ENCODE data around the gene CCDC24. TPM values are rescaled to one million over a fixed set of nuclear protein-coding genes. Genes with fewer than 3 reads are reported as not detected.

Gene CCDC24
- polyA plus RNA-seq (ENCODE audit: insufficient read length) = 1.9 TPM

DNA sequence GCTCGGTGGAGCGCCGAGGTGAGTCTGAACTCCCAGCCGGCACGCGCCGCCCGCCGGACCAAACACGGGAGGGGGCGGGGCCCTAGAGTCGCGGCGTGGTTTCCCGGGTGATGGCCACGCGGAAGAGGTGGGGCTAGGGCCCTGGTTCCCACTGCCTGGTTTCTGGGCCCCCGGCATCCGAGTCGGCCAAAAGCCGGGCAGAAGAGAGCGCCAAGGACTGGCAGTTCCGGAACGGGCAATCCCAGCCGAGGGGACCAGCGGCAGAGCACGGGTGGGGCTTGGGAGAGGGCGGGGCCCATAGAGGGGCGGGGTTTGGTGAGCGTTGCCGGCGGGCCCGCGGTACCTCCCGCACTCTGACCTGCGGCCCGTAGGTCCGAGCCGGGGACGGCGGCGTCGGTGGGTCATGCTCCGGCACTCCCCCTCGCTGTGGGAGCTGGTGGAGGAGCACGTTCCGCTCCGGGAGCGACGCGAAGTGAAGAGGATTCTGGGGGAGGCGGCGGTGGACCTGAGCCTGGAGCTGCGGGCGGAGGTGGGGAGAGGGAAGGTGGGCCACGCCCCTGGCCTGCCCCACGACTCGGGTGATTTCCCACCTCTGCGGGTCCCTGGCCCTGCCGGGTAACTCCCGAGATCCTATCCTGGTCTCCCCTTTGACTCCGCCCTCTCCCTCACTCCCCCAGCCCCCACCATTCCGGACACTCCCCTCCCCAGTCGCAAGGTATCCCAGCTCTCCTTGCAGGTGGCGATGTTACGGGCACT lies at the start of gene CCDC24:
Gene CCDC24 (plus strand): TSS at position 124 of the 756 bp plus-strand sequence. CDS start 280 bp downstream, at position 404.
- DNase-seq = peak; percentile 78

DNA sequence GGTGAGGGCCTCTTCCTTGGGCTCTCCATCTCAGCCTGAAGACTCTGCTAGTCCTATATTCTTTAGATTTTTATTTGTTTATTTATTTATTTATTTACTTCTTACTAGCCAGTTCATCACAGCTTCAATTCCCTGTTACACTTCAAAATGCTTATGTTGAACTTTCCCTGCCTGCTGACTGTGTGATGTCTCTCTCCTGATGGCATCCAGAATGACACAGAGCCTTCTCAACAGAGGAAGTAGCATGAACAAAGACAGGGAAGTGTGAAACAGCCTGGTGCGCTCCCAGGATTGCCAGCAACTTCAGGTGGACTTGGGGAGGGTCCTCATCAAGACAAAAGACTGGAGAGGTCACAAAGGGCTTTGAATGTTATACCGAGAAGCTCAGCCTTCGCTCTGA lies 49.0 kb upstream of the CCDC24 start:
- no peak for DNase-seq

DNA sequence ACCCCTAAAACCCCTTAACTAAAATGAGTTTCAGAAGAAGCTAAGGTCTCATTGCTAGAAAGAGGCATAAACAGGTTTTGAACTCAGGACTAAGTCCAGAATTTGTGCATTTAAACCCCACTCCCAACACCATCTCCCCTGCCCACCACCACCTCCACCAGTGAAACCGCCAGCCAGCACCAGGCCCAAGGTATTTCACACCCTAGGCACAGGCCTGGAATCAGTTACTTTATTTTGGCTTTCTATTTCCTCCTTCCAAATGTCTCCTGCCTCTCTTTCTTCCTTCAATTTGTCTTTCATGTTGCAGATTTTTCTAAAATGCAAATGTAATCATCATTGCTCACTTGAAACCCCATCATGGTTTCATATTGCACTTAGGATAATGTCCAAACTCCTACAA lies 46.5 kb upstream of the CCDC24 start:
- DNase-seq = no peak

DNA sequence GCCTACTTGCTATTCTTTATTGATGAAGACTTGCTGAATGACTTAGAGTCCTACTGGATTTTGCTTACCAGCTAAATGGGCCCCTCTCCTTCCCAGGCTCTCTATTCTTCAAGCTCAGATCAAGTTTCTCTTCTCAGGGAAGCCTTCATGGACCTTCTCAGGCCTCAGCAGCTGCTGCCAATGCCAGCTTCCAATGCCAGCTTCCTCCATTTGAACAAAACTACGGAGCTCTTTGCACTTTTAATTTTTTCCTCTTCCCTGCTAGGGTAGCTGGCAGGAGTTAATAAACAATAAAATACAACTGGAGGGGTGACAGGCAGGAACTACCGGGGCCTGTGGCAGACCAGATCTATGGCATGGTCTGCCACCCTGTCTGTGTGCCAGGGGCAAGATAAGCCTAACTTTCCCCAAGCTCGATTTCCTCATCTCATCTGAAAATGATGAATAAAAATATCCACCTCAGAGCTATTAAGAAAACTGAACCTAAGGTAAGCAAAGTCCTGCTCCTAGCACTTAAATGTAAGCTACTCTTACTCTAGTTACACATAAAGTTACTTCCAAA lies 45.6 kb upstream of the CCDC24 start:
- no peak for DNase-seq

DNA sequence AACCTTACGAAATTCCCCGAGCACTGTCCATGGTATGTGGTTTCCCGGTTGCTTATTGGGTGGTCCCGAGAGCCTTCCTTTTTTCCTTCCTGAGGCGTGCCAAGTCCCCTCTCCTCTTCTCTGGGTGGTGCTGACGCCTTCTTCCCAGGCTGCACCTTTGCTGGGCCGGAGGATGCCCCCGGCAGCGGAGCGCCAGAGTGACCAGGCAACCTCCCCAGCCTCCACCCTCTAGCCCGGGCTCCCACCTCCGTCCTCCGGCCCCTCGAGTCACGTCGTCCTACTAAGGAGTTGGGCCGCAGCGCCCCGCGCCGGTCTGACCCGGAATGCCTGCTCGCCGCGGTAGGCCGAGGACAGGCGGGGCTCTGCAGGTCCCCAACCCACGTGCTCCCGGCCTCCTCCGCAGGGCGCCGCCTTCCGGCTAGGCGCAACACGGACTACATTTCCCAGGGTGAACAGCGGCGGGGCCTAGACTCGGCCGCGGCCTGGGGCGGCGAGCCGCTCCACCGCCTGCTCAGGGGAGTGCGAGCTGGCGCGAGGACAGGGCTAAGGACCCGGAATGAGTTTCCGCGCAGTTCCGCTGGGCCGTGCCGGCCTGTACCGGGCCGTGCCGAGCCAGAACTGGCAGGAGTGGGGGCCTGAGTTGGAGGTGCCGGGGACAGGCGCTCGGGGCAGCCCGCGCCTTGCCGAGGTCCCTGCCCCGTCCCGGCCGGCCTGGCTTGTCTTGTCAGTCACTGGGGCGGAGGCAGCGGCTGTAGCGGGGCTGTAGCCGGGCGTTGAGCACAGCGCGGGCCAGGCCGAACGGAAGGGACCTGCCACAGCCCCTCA lies 45.0 kb upstream of the CCDC24 start, which contains the start of gene IPO13:
Gene IPO13 (plus strand): TSS at position 715 of the 825 bp plus-strand sequence. CDS start 651 bp downstream, outside the sequence.
- peak; percentile 96 for DNase-seq

DNA sequence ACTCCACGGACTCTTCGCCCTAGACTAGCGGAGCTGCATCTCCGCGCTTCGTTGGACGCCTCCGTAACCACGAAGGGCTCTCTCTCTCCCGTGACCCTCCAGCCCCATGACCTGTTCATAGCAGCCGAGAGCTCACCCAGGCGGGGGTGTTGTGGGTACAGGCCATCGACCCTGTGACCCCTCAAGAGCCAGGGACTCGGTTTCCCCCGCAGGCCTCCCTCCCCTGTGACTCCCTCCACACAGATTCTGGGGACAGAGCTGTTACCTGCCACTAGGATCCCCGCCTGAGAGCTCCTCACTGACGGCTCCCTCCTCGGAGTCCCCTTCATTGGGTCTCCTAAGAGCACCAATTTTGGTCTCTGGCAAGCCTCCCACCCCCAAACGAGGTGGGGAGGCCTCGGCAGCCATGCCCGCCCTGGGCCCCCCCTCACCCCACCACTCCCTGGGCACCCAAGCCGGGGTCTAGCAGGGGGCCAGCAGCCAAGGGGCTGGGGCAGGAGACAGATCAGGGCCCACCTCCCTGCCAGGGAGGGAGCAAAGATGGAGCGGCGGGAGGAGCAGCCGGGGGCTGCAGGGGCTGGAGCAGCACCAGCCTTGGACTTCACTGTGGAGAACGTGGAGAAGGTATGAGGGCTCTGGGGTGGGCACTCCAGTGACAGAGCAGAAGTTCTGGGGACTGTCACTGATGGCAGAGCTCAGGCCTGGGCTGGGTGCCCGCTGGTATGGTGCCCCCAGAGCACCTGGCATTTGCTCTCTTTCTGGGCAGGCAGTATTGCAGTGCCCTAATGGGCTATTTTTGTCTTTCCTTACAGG lies 44.1 kb upstream of the CCDC24 start:
- no peak for DNase-seq

DNA sequence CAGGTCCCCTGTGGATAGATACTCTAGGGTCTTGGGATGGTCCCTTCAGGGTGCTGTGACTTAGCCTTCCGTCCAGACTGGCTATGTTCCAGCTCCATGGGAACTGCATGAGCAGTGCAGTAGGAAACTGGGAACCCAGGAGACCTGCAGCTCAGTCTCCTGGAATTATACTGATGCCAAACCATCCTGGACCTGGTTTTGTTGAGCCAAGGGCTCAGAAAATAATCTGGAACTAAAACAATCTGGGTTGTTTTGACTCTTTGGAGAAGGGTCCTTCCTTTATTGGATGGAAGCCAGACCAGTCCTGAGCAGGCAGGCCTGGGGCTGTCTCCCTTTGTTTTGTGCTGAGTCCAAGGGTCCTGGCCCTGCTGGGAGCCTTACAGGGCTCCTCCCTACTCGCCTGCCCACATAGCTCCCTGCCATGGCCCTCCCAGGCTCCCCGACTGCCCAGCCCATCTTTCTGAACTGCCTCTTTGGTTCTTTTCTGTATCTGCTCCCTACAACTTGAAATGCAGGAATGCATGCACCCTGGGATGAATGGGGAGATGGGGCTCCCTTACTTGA lies 43.4 kb upstream of the CCDC24 start:
- DNase-seq = no peak

DNA sequence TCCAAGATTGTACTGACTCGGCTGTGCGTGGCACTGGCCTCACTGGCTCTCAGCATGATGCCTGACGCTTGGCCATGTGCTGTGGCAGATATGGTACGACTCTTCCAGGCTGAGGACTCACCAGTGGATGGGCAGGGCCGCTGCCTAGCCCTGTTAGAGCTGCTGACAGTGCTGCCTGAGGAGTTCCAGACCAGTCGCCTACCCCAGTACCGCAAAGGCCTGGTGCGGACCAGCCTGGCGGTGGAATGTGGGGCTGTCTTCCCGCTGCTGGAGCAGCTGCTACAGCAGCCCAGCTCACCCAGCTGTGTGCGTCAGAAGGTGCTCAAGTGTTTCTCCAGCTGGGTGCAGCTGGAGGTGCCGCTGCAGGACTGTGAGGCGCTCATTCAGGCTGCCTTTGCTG lies 41.7 kb upstream of the CCDC24 start:
- DNase-seq = no peak

DNA sequence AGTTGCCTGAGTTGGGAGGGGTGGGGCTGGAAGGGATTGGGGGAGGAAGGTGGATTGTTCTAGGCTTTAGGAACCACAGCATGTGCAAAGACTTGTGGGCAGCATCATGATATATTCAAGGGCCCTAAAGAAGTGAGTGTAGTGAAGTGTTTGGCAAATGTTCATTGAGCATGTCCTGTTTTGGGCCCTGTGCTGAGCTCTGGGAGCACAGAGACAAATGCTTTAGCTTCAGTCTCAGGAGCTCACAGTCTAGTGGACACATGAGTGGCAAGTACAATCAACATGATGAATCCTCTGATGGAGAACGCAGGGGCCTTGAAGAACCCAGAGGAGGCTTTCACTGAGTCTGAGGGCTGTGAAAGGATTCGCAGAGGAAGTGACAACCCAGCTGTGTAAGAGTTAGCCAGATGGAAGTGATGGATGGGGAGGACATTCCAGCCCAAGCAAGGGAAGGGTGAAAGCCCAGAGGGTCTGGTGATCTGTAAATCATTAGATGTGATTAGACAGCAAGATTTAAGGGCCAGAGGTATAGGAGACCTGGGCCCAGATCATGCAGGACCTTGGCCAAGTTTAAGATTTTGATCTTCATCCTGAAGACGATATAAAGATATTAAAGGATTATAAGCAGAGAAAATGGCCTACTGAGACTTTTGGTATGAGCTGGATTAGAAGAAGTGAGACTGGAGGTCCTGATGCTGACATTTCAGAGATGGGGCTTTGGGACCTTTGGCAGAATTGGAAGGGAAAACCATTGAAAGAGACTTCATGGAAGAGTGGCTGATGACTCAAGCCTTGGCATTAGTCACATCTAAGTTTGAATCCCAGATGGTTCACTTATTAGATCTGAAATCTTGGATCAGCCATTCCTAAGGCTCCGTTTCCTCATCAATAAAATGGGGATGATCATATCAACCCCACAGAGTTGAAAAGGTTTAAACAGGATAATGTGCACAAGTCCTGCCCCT lies 40.1 kb upstream of the CCDC24 start:
- DNase-seq = no peak

DNA sequence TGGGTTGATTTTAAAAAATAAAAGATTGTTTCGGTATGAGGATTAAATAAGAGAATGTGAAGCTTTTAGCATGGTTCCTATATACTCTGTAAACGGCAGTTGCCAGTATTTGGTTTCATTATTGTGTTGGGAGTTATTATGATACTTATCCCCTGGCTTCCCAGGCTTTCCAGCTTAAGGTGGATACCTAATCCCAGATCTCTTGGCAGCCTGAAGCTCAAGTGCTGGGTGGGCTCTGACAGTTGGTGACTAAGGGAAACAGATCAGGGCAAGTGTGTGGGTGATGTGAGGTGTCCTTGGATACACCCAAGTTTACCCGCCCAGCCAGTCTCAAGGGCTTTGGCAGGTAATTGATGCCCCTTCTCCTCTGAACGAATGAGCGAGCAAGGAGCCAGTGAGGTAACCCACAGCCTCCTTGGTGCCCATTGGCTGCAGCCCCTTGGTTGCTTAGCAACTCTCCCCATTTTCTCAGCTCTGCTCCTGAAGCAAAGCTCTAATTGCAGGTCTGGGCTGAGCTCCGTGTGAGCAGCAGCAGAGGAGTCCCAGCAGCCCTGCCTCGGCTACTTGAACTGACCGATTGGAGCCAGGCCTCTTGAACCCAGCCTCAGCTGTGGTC lies 38.6 kb upstream of the CCDC24 start:
- DNase-seq = no peak

DNA sequence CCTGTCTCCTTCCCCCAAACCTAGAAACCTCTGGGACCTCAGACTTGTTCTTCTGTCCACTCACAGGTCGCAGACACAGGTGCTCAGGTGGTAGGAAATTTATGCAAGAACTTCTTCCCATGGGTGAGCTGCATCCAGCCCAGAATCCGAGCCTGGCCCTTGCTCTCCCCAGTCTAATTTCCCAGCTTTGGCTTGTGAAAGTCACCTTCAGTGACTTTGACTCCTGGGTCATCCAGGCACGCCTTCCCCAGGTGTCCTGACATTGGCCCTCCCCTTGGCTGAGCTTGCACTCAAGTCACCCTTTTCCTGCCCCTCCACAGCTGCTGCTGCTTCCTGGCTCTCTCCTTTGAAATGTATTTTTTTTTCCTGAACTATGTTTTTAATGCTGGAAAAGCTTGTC lies 38.0 kb upstream of the CCDC24 start:
- no peak for DNase-seq

DNA sequence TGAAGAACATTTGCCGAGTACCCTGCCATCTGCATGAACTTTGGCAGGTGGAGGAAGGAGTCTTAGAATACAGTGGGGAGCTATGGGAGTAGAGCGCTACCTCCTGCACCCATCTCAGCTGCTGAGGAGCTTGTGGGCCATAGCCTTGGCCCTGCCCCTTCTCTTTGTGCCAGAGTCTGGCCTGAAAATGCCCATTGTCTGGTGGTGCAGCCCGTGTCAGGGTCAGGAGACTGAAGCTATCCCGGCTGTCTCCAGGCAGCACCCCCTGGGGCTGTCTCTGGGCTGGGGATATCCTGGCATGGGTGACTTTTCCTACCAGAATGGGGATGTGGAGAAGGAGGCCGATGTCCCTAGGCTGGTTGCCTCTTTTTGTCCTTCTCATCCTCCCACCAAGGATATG lies 37.4 kb upstream of the CCDC24 start:
- DNase-seq = no peak

DNA sequence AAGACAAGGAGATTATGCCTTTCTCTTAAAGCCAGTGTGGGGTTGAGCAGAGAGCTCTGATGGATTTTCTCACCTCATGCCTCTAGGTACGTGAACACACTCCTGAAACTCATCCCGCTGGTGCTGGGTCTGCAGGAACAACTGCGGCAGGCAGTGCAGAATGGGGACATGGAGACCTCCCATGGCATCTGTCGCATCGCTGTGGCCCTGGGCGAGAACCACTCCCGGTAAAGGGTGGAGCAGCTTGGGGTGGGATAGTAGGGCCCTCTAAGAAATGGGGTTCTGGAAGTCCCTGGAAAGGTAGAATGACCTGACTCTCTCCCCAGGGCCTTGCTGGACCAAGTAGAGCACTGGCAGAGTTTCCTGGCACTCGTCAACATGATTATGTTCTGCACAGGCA lies 35.2 kb upstream of the CCDC24 start:
- no peak for DNase-seq

DNA sequence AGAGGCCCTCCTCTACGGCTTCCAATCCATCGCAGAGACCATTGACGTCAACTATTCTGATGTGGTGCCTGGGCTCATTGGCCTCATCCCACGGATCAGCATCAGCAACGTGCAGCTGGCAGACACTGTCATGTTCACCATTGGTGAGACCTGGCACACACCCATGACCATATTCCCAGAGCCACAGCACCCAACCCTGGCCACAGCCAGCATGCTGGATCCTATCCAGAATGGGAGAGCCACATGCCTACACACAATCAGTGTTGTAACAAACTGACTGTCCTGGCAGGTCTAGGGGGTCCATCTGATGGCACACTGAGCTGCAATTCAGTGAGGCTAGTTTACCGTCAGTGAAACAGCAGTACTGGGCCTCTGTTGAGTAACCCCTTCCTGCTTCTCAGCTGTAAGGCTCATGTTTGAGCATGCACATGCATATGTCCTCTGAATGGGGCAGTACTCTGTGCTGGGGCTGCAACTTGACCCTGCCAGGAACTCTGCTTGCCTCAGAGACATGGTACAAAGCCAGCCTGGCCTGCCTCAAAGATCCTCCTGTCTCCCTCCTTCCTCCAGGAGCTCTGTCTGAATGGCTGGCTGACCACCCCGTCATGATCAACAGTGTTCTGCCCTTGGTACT lies 33.9 kb upstream of the CCDC24 start:
- DNase-seq = no peak

DNA sequence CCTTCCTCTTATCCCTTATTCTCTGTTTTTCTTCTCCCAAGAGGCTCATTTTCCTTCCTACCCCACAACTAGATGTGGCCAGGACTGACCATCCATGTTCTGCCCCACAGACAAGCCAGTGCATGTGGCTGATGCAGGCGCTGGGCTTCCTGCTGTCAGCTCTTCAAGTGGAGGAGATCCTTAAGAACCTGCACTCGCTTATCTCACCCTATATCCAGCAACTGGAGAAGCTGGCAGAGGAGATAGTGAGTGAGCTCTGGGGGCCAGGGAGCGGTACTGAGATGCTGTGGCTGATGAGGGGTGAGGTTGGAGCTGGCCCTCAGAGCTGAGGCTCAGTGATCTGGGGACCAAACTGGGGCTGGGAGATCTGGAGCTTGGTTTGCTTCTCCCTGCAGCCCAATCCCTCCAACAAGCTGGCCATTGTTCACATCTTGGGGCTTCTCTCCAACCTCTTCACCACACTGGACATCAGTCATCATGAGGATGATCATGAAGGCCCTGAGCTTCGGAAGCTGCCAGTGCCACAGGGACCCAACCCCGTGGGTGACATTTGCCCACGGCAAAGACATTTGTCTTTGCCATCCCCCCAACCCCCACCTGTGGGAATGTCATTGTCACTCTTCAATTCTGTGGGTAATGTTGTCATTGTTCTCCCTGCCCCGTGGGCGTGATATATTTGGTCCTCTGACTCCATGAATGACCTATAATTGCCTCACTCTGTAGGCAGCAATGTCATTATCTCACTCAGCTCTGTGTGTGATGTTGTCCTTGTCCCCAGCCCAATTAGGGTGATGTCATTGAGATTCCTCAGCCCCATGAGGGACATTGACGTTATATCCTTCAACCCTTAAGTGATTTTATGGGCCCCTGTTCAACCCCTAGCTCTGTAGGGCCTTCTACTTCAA lies 32.8 kb upstream of the CCDC24 start:
- no peak for DNase-seq

DNA sequence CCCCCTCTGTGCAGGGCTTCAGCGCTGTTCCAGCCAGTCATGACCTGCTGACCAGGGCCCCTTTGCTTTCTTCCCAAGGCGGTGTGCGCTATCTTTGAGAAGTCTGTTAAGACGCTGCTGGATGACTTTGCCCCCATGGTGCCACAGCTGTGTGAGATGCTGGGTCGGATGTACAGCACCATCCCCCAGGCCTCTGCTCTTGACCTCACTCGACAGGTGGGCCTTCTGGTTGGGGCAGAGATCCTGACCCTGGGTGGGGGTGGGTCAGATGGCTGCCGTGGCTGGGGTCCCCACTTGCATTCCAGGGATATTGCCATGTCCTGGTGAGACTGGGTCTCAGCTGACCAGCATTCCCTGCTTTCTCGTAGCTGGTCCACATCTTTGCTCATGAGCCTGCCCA lies 30.6 kb upstream of the CCDC24 start:
- no peak for DNase-seq

DNA sequence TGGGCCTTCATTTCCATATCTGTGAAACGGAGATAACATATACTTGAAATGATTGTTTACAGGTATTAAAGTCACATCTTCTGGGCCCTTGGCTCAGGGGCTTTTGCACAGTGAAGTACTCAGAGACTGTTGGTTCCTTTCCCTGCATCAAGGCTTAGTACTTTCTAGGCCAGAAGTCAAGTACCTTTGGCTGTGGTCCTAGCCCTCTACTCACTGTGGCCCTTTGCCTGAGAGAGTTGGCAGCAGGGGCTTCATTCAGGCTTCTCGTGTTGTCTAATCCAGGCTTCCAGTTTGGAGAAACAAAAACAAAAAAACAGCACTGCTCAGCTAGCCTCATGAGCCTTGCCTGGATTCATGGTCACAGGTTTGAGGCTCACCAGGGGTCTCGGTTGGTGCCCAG lies 29.7 kb upstream of the CCDC24 start:
- no peak for DNase-seq

DNA sequence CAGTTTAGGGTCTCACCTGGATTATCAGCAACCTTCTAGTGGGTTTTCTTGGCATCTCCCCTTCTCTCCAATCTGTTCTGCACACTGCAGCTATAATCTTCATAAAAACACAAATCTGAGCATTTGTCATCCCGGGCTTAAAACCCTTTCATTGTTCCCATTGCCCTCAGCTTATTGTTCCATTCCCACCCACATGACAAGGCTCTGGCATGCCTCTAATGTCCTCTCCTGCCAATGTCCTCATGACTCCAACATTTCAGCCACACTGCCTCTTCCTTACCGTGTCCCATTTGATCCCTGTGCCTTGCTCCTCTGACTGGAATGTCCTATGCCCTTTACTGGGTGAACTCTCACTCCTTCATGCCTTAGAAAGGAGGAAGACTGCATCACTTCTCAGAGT lies 29.1 kb upstream of the CCDC24 start:
- no peak for DNase-seq

DNA sequence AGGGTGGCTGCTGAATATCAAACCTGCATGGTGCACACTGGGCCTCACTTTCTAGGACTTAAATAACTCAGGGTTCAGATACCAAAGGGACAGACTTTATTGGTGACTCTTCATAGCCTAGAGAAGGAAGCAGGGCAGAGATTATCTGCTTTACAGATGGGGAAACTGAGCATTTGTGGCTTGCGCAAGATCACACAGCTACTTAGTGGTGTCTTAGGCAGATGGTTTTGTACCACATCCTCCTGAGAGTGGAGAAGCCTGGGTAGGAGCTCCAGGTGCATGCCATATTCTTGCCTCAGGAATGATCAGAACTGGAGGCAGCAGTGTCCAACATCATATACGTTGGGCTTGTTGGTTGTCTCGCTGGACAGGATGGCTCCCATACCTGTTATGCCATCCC lies 28.4 kb upstream of the CCDC24 start:
- no peak for DNase-seq

Measured in hindlimb muscle (tissue), 1 donor.